GM23338 (cell line): Measurements from ENCODE around the gene ZNF33B. TPM values are rescaled to one million over a fixed set of nuclear protein-coding genes. Genes with fewer than 3 reads are reported as not detected.

Source experiments
- EZH2phosphoT487 ChIP-seq: fragments of 200-600 bp; sonication (generic); IDR thresholded peaks from one replicate; pipeline ENCODE4 v1.8.1; 2018; ENCODE audit warnings: antibody characterized with exemption; ENCODE audit not compliant: unreplicated experiment
- STAT1 ChIP-seq: IDR thresholded peaks from one replicate; pipeline ENCODE4 v1.6.1; 2016; ENCODE audit warnings: antibody characterized with exemption; ENCODE audit not compliant: unreplicated experiment
- ZNF462 ChIP-seq: fragments of 250-450 bp; sonication (Bioruptor Pico); IDR thresholded peaks from 2 replicates; pipeline ENCODE4 v1.5.0; 2020; ENCODE audit warnings: mild to moderate bottlenecking, moderate library complexity
- polyA plus RNA-seq: library from polyadenylated mRNA; unstranded; fragments of >200 nt; fragmentation: Nextera tagmentation; extraction: Ambion mirVana; gene quantifications from 2 replicates; pipeline ENCODE4 v1.2.1, GENCODE V29; 2016
- small RNA-seq: library from RNA; depleted of rRNA; stranded (forward); fragments of <200 nt; gene quantifications from one replicate; pipeline ENCODE3, GENCODE V24; 2014; ENCODE audit warnings: low replicate concordance
- total RNA-seq: library from RNA; depleted of rRNA; stranded (reverse); fragments of >200 nt; shearing (Covaris generic); gene quantifications from 2 replicates; pipeline ENCODE4 v1.2.3, GENCODE V29; 2014; rRNA removed

ZNF33B gene
- total and polyA plus RNA-seq, 2 experiments from 2014 or later: 14.4 to 17.2 TPM

DNA sequence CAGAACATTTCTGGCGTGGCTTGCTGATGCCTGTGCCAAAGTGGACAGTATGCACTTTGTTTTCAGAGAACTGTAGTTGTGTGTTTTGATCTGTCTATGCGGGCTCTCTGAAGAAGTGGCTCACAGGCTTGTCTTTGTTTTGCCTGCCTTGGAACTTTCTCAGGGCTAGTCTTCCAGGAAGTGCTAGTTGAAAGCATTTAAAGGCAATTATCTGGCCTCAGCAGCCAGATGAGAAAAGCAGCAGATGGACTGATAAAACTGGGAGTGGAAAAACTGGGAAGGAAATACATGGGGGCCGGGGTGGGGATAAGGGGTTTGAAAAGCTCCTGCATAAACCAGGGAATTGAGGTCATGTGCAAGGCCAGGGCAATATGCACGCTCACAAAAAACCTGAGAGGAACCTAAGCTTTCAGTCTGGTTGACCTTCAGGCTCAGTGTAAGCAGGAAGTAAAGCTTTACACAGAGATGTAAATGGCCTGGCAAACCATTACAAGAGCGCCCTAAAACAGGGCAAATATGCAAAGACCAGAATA is 94.5 kb downstream of the ZNF33B start (continued):
- TF ChIP-seq ZNF462 (CRISPR knock-in tag) (no peak), EZH2phosphoT487 (no peak), STAT1 (no peak)

Small RNA genes within 50 kb of the gene (small RNA-seq; reads per million reads assigned to genes)
- gene AL022345.1 (not detected), gene AL022345.2 (not detected), gene AL022345.3 (not detected), gene FXYD6P1 (not detected), gene RNU6-1170P (not detected)

Other genes starting within 250 kb of the ZNF33B start
- gene BMS1, start 144.2 kb upstream of the ZNF33B start, total RNA-seq: 37.1 and 37.7 TPM in 2 replicates
- 22.1 and 26.4 TPM in 2 replicates for gene BMS1, start 144.2 kb upstream of the ZNF33B start, polyA plus RNA-seq